Measurements from ENCODE around the gene SNAP47. TPM values are rescaled to one million over a fixed set of nuclear protein-coding genes. Genes with fewer than 3 reads are reported as not detected.

The SNAP47 gene
- total RNA-seq, 4 donors from 2014 or later: 11.3 to 28.5 (median 20.2) TPM

DNA sequence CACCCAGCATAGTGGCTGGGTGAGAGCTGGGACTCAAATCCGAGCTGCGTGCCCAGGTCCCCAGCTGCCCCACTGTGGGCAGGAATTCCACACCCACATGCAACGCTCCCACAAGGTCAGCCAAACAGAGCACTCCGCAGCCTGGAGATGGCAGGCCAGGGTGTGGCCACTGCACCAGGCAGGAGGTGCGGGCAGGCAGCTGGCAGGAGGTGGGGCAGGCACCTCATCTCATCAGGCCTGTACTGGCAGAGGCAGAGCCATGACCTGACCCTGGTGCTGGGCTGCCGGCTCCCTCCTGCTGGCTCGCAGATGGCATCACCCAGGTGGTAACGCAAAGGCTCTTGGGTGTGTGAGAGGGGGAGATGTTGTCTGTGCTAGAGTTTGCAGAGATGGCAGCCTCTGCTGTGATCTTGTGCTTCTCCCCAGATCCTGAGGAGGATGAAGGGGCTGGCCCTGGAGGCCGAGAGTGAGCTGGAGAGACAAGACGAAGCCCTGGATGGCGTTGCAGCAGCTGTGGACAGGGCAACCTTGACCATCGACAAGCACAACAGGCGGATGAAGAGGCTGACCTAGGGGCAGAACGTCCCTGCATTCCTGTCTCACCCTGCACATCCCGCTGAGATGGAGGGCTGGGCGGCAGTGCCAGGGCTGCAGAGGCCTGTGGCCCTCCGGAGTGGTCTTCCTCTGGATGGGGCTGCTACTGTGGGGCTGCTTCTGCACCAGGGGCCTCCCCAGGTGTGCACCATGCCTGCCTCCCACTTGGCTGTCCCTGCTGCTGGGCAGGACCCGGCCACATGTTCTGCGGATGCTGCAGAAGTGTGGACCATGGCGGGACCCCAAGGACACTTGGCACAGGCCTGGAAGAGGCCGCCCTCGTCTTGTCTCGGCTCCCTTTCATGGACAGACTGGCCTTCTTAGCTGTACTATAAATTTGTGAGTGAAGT, 45.1 kb downstream of the SNAP47 start:
- peaks cover 0 to 52% (median 3%) of the 10 kb centered on the region in 3 donors for H3K36me3 ChIP-seq
- H3K9me3 ChIP-seq: no peaks in the 10 kb centered on the region
- intact Hi-C loops (cut with DNase I): loop anchor here (10.0 kb wide), 1 partner anchor 304 kb away; the partner anchor contains the start of gene ARF1
- 86 to 92% methylated on average over 13 to 14 of the region's 23 CpGs for WGBS, 2 donors
- H3K4me3 ChIP-seq: no peak overlapping the region
- peaks cover 0 to 19% (median 0%) of the 10 kb centered on the region in 3 donors for H3K4me1 ChIP-seq
- no peak for TF ChIP-seq POLR2A (IDR thresholded peaks at IDR 0.05)
- TF ChIP-seq, protein P1, sequence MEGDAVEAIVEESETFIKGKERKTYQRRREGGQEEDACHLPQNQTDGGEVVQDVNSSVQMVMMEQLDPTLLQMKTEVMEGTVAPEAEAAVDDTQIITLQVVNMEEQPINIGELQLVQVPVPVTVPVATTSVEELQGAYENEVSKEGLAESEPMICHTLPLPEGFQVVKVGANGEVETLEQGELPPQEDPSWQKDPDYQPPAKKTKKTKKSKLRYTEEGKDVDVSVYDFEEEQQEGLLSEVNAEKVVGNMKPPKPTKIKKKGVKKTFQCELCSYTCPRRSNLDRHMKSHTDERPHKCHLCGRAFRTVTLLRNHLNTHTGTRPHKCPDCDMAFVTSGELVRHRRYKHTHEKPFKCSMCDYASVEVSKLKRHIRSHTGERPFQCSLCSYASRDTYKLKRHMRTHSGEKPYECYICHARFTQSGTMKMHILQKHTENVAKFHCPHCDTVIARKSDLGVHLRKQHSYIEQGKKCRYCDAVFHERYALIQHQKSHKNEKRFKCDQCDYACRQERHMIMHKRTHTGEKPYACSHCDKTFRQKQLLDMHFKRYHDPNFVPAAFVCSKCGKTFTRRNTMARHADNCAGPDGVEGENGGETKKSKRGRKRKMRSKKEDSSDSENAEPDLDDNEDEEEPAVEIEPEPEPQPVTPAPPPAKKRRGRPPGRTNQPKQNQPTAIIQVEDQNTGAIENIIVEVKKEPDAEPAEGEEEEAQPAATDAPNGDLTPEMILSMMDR (IDR thresholded peaks at IDR 0.05): no peak
- no peaks in the 10 kb centered on the region for H3K27me3 ChIP-seq
- H3K27ac ChIP-seq: no peak overlapping the region
- no peak for DNase-seq

GRCh38 chr1:227781314-227781930, 46.2 kb downstream of the SNAP47 start:
- Histone ChIP-seq H3K9me3 (no peaks in the 10 kb centered on the region), H3K4me1 (peaks cover 2 to 24% (median 3%) of the 10 kb centered on the region in 3 donors), H3K4me3 (no peak overlapping the region), H3K27ac (no peak overlapping the region), H3K36me3 (peaks cover 0 to 41% (median 0%) of the 10 kb centered on the region in 3 donors), H3K27me3 (peaks cover 0 to 9% (median 0%) of the 10 kb centered on the region in 4 donors)
- intact Hi-C loops (cut with DNase I): loop anchor here (10.0 kb wide), 1 partner anchor 303 kb away; the partner anchor contains the start of gene ARF1
- WGBS, 2 donors: 96 to 100% methylated on average over 4 to 5 of the region's 15 CpGs
- TF ChIP-seq POLR2A (IDR thresholded peaks at IDR 0.05): no peak
- TF ChIP-seq, protein P1 (IDR thresholded peaks at IDR 0.05): no peak
- DNase-seq: no peak

DNA sequence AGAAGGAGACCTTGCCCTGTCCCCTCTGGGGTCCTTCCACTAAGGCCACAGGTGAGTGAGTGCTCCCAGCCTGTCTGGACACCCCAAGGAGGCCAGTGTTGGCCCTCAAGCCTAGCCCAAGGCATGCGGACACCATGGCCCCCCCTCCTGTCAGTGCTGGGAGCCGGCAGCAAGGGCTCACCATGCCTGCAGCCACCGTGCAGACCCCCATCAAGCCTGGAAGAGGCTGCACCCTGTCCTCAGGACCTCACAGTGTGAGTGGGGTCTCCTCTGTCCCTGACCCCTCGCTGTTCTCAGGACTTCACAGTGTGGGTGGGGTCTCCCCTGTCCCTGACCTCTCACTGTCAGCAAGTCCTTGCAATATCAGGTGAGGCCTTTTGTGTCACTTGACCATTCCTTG, 47.0 kb downstream of the SNAP47 start:
- Histone ChIP-seq H3K4me1 (peaks cover 10 to 32% (median 11%) of the 10 kb centered on the region in 3 donors), H3K4me3 (no peak overlapping the region), H3K9me3 (no peaks in the 10 kb centered on the region), H3K27ac (no peak overlapping the region), H3K36me3 (peaks cover 0 to 33% (median 0%) of the 10 kb centered on the region in 3 donors), H3K27me3 (peaks cover 0 to 14% (median 0%) of the 10 kb centered on the region in 4 donors)
- WGBS, 2 donors: 62 to 94% methylated on average over 3 of the region's 4 CpGs
- DNase-seq: no peak
- intact Hi-C loops (cut with DNase I): loop anchor here (10.0 kb wide), 1 partner anchor 303 kb away; the partner anchor contains the start of gene ARF1
- TF ChIP-seq, protein P1 (IDR thresholded peaks at IDR 0.05): no peak
- no peak for TF ChIP-seq POLR2A (IDR thresholded peaks at IDR 0.05)

DNA sequence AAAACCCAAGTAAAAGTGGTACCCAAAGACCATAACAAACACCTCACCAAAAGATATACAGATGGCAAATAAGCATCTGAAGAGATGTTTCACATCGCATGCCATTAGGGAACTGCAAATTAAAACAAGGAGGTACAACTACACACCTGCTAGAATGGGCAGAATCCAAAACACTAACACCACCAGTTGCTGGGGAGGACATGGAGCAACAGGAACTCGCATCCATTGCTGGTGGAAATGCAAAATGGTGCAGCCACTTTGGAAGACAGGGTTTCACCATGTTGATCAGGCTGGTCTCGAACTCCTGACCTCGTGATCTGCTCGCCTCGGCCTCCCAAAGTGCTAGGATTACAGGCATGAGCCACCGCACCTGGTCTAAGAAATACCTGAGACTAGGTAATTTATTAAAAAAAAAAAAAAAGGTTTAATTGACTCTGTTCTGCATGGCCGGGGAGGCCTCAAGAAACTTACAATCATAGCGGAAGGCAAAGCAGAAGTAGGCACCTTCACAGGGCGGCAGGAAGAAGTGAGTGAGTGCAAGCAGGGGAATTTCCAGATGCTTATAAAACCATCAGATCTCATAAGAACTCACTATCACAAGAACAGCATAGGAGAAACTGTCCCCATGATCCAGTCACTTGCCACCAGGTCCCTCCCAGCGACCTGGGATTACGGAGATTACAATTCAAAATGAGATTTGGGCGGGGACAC, 50.0 kb downstream of the SNAP47 start:
- no peak for TF ChIP-seq POLR2A (IDR thresholded peaks at IDR 0.05)
- Histone ChIP-seq H3K36me3 (peaks cover 0 to 21% (median 0%) of the 10 kb centered on the region in 3 donors), H3K9me3 (no peaks in the 10 kb centered on the region), H3K4me3 (no peak overlapping the region), H3K27ac (no peak overlapping the region), H3K4me1 (peaks cover 13 to 44% (median 19%) of the 10 kb centered on the region in 3 donors), H3K27me3 (peaks cover 0 to 14% (median 0%) of the 10 kb centered on the region in 4 donors)
- intact Hi-C loops (cut with DNase I): loop anchor here (5.0 to 10.0 kb wide), 2 partner anchors 102 to 300 kb away; partner anchors contain the start of gene ARF1
- 91% methylated on average over 11 of the region's 13 CpGs for WGBS, 2 donors
- no peak for DNase-seq

All from esophagus squamous epithelium (tissue), 5 donors.